ENCODE results near the gene KBTBD4. TPM values are rescaled to one million over a fixed set of nuclear protein-coding genes. Genes with fewer than 3 reads are reported as not detected.

KBTBD4 gene
- total RNA-seq, 4 donors from 2014 or later: 9.6 to 20.3 (median 18.3) TPM

DNA sequence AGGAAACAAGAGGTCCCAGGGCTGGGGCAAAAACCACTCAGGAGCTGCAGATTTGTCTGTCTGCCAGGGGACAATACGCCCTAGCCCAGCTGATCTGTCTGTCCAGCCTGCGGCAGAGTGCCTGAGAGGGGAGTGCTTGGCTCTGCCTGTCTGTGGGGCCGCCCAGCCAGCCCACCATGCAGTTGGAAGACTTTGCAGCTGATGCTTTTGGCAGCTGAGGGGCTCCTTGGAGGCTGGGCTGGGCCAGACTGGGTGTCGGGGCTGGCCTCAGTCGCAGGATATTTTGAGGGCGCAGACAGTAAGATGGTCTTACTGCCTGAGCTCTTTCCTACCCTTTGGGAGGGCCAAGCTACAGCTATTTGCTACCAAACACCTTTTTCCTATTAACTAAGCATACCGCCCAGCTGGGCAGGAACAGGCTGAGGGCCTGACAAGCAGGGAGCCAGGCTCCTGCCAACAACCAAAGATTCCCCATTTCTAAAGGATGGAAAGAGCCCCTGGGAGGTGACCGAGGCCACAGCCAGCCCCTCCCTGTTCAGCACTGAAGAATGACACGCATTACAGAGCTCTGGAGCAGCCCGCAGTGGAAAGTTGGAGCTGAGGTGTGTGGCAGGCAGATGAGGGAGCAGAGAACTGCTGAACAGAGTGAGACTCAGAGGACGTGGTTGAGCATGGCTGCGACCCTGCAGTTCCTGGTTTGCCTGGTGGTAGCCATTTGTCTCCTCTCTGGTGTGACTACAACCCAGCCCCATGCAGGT lies 7.5 kb upstream of the KBTBD4 start, which contains the start of gene FAM180B:
FAM180B (plus strand) TSS at position 581 of the 758 bp plus-strand sequence; CDS start at position 672, 91 bp downstream.
- no peak for TF ChIP-seq CTCF (IDR thresholded peaks at IDR 0.05; ENCODE audit: low read depth)

GRCh38 chr11:47583844-47584243 lies 5.1 kb upstream of the KBTBD4 start:
- TF ChIP-seq CTCF (IDR thresholded peaks at IDR 0.05; ENCODE audit: low read depth): no peak

- no peak for TF ChIP-seq CTCF (IDR thresholded peaks at IDR 0.05; ENCODE audit: low read depth)
These were observed 1.2 kb downstream of the KBTBD4 start for GRCh38 chr11:47577460-47578041.

GRCh38 chr11:47573321-47573720 lies 5.4 kb downstream of the KBTBD4 start:
- no peak for TF ChIP-seq CTCF (IDR thresholded peaks at IDR 0.05; ENCODE audit: low read depth)

DNA sequence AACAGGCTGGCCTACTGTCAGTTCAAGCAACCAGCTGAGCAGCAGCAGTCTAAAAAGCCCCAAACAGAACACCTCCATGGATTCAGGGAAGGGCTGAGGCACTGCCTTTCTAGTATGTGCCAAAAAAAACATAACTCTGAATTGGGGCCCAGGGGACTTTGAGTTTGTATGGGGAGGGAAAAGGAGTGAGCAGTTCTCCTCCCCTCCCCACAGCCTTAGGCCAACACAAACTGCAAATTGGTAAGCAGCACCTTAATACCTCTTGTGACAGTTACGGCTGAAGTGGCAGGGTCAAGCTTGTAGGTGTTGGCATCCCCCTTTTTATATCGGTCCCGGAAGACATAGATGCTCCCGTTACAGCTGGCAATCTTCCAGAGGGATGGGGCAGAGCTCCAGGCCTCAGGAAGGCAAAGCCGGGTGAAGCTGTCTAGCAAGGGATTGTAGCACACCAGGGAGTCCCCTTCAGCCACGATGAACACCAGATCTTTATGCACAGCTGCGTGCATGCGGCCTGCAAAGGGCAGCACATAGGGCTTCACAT lies 6.0 kb downstream of the KBTBD4 start:
- no peak for TF ChIP-seq CTCF (IDR thresholded peaks at IDR 0.05; ENCODE audit: low read depth)

- no peak for TF ChIP-seq CTCF (IDR thresholded peaks at IDR 0.05; ENCODE audit: low read depth)
These were observed 6.9 kb downstream of the KBTBD4 start for GRCh38 chr11:47571895-47572294.

GRCh38 chr11:47571357-47571729 lies 7.4 kb downstream of the KBTBD4 start:
- no peak for TF ChIP-seq CTCF (IDR thresholded peaks at IDR 0.05; ENCODE audit: low read depth)

All from subcutaneous adipose tissue (tissue), 4 donors.